Transverse colon (tissue), 4 donors: Measurements from ENCODE around the gene TLK2. TPM values are rescaled to one million over a fixed set of nuclear protein-coding genes. Genes with fewer than 3 reads are reported as not detected.

Experiments used
- DNase-seq: peaks from one replicate; pipeline ENCODE4 v3.0.0-alpha.2; 2019
- H3K27ac ChIP-seq, 4 donors: fragments of 200-600 bp; sonication (generic); 2 replicates each; pipeline ENCODE4 v1.5.1; 2016 to 2018; ENCODE audit warnings: inconsistent platforms in 4 of 4
- H3K27me3 ChIP-seq: fragments of 200-600 bp; sonication (generic); 2 replicates; pipeline ENCODE4 v1.5.1; 2017; ENCODE audit warnings: inconsistent platforms
- H3K36me3 ChIP-seq, 4 donors: fragments of 200-600 bp; sonication (generic); 2 replicates each; pipeline ENCODE4 v1.5.1; 2017 to 2019; ENCODE audit warnings: inconsistent platforms in 4 of 4
- H3K4me1 ChIP-seq, 4 donors: fragments of 200-600 bp; sonication (generic); 2 replicates each; pipeline ENCODE4 v1.5.1; 2017 to 2020; ENCODE audit warnings: inconsistent platforms in 4 of 4
- H3K4me3 ChIP-seq, 4 donors: fragments of 200-600 bp; sonication (generic); 1 replicate in 1 of 4; 2 replicates in 3 of 4; pipeline versions ENCODE4 v1.5.1 to v1.6.1; 2017 to 2019; ENCODE audit warnings: inconsistent platforms in 4 of 4
- H3K9me3 ChIP-seq, 2 donors: fragments of 200-600 bp; sonication (generic); 2 replicates each; pipeline ENCODE4 v1.5.1; 2017 to 2019; ENCODE audit warnings: inconsistent platforms in 2 of 2
- EP300 ChIP-seq: sonication (generic); formaldehyde crosslinking; IDR thresholded peaks from one replicate; pipeline ENCODE4 v1.6.1; 2017; ENCODE audit warnings: antibody characterized with exemption, low read depth
- POLR2A ChIP-seq: fragments of 450-650 bp; IDR thresholded peaks from one replicate; pipeline ENCODE4 v1.6.1; 2016; ENCODE audit warnings: antibody characterized with exemption, mild to moderate bottlenecking, moderate library complexity
- POLR2AphosphoS5 ChIP-seq, 3 donors: sonication (generic); formaldehyde crosslinking; IDR thresholded peaks; one replicate each; pipeline ENCODE4 v1.6.1; 2016; ENCODE audit warnings: antibody characterized with exemption in 3 of 3
- whole genome bisulfite sequencing, 2 donors: methylation state at CpG; one replicate each; pipeline ENCODE4 v1.1.5; 2018; ENCODE audit warnings: low coverage in 1 of 2; 5-methylcytosine and 5-hydroxymethylcytosine counted together
- in situ Hi-C, 4 donors: fragments of 200-750 bp; cut with MboI; loops; one replicate each; pipeline versions ENCODE4 v1.15.0 to v1.15.1; 2017; ENCODE audit warnings: low sequenced_read_pairs in 3 of 4, low pct_ligation_motif_present in 1 of 4, low pct_unique_long_range_greater_than_20kb in 1 of 4
- intact Hi-C: fragments of 100-400 bp; cut with DNase I; formaldehyde crosslinking; loops from one replicate; pipeline ENCODE4 v1.15.1; 2023; ENCODE audit warnings: low total_unique reads
- total RNA-seq, 4 donors: library from RNA; depleted of rRNA; stranded (reverse); fragments of >200 nt; gene quantifications; one replicate each; pipeline ENCODE4 v1.1.0, GENCODE V29; 2016
- TF ChIP-seq, protein P1 (sequence below), 5 experiments: fragments of 200-600 bp in 3 of 5; fragments of 450-650 bp in 2 of 5; sonication (generic) in 3 of 5; IDR thresholded peaks; 1 replicate in 2 of 5; 2 replicates in 3 of 5; pipeline ENCODE4 v1.5.1; 2016 to 2017; ENCODE audit warnings: antibody characterized with exemption in 5 of 5, inconsistent platforms in 3 of 5, mild to moderate bottlenecking in 2 of 5, moderate library complexity in 1 of 5

Gene TLK2
- total RNA-seq, 4 donors from 2014 or later, result 36.6 to 146 (median 46.7) TPM

DNA sequence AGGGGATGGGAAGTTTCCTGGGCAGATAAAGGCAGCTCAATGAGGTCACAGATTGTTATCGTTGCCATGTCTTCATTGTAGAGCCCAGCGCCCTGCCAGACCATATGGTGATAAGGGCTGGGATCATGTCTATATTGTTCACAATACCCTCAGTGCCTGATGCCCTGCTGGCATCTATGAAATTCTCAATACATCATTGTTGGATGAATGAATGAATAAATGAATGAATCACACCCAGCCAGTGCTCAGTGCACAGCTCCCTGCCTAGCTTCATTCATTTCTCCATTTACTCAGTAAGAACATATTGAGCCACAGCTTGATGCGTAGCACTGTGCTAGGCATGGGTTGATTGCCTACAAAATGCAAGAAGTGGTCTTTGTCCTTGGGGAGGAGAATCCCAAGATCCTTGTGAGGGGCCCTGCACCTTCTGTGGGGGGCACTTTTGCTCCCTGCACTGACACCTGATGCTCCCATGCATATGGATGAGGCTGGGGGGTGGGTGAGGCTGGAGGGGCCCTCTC, 178.6 kb downstream of the TLK2 start:
- in situ Hi-C loops, result no loop called here
- TF ChIP-seq POLR2AphosphoS5 (IDR thresholded peaks at IDR 0.05) (no peak), POLR2A (no peak), EP300 (no peak)
- TF ChIP-seq, protein P1, sequence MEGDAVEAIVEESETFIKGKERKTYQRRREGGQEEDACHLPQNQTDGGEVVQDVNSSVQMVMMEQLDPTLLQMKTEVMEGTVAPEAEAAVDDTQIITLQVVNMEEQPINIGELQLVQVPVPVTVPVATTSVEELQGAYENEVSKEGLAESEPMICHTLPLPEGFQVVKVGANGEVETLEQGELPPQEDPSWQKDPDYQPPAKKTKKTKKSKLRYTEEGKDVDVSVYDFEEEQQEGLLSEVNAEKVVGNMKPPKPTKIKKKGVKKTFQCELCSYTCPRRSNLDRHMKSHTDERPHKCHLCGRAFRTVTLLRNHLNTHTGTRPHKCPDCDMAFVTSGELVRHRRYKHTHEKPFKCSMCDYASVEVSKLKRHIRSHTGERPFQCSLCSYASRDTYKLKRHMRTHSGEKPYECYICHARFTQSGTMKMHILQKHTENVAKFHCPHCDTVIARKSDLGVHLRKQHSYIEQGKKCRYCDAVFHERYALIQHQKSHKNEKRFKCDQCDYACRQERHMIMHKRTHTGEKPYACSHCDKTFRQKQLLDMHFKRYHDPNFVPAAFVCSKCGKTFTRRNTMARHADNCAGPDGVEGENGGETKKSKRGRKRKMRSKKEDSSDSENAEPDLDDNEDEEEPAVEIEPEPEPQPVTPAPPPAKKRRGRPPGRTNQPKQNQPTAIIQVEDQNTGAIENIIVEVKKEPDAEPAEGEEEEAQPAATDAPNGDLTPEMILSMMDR (IDR thresholded peaks at IDR 0.05), result no peak
- peaks cover 14 to 24% (median 19%) of the 10 kb centered on the region in 4 donors for H3K4me1 ChIP-seq
- WGBS, 2 donors, result 90 to 100% methylated on average over 1 to 3 of the region's 3 CpGs
- H3K27ac ChIP-seq, result no peak overlapping the region
- H3K4me3 ChIP-seq, result no peak overlapping the region
- no peaks in the 10 kb centered on the region for H3K9me3 ChIP-seq
- no peaks in the 10 kb centered on the region for H3K36me3 ChIP-seq
- no peak for DNase-seq
- intact Hi-C loops, result no loop called here
- H3K27me3 ChIP-seq, result no peaks in the 10 kb centered on the region

DNA sequence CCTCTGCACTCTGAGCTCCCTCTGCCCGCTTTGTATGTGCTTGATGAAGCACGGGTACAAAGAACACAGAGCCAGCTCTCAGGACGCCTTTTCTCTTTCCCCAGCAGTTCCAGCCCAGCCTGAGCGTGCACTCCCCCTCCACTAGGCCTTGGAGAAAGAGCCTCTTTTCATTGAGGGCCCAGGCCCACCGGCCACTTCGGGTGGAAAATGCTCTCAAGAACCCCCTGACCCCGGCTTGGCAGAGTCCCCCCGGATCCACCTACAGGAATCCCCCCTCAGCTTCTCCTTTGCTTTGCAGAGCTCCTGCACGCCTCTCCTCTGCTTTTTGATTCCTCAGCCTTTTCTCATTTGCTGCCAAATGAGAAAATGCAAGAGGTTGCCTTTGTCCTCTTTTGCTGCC, 179.1 kb downstream of the TLK2 start:
- Histone ChIP-seq H3K4me1 (peaks cover 12 to 19% (median 15%) of the 10 kb centered on the region in 4 donors), H3K4me3 (no peak overlapping the region), H3K9me3 (no peaks in the 10 kb centered on the region), H3K36me3 (no peaks in the 10 kb centered on the region), H3K27ac (no peak overlapping the region), H3K27me3 (no peaks in the 10 kb centered on the region)
- TF ChIP-seq, protein P1 (IDR thresholded peaks at IDR 0.05), result no peak
- TF ChIP-seq EP300 (no peak), POLR2A (no peak), POLR2AphosphoS5 (IDR thresholded peaks at IDR 0.05) (no peak)
- in situ Hi-C loops, result no loop called here
- no peak for DNase-seq
- intact Hi-C loops, result no loop called here
- WGBS, 2 donors, result 92% methylated on average over 9 of the region's 9 CpGs; no CpG with 5 or more reads in 1 of the 2 donors

DNA sequence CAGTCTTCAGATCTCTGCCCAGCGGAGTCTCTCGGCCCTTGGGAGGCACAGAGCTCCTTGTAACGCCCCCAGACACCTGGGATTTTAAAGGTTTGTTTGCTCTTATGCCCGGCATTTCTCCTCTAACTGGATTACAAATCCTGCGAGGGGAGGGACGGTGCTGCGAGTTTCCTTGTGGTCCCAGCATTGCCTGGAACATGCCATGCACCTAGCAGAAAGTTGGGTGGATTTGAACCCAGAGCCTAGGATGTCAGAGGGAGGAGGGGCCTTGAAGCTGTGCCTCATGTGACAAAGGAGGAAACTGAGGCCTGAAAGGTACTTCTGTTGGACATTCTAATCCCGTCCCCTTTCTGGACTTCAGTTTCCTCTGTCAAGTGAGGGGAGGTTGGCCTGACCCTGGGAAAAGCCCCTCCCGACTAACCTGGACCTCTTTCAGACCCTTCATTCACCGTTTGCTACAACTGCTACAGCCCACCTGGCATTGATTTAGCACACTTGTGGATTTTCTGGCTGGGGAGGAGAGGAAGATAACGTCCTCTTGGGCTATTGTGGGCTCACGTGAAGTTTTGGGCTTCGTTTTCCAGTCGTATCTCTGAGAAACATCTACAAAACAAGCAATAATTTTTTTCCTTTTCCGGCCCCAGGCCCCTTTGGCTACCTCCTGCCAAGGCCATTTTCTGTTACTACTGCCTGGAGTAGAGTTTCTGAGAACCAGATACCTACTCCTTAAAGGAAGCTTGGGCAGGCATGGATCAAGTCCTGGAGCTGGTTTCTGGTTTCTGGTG, 179.7 kb downstream of the TLK2 start:
- no peak for TF ChIP-seq POLR2AphosphoS5 (IDR thresholded peaks at IDR 0.05)
- TF ChIP-seq, protein P1 (IDR thresholded peaks at IDR 0.05), result no peak
- no peak for TF ChIP-seq POLR2A
- no peak for TF ChIP-seq EP300
- Histone ChIP-seq H3K36me3 (no peaks in the 10 kb centered on the region), H3K9me3 (no peaks in the 10 kb centered on the region), H3K27me3 (no peaks in the 10 kb centered on the region), H3K27ac (no peak overlapping the region), H3K4me3 (no peak overlapping the region), H3K4me1 (peaks cover 6 to 13% (median 8%) of the 10 kb centered on the region in 4 donors)
- in situ Hi-C loops, result no loop called here
- 84% methylated on average over 15 of the region's 15 CpGs; no CpG with 5 or more reads in 1 of the 2 donors for WGBS, 2 donors
- intact Hi-C loops, result no loop called here
- DNase-seq, result no peak

DNA sequence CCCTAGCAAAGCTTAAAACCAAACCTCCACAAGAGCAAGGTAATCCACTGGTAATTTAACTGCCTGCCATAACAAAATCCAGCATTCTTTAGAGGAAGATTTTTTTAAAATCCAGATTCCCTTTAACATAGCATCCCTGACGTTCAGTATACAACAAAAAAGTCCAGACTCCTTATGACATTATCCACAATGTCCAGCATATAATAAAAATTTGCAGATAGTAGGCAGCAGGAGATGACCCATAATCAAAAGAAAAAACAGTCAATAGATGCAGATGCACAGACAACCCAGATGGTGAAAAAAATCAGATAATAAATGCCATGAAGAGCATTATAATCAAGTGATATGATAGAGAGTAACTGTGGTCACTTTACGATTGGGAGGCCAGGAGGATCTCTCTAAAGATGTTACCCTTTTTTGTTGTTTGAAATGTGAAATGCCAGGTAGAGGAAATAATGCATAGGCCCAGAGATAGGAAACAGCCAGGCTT, 182.0 kb downstream of the TLK2 start:
- Histone ChIP-seq H3K27me3 (no peaks in the 10 kb centered on the region), H3K27ac (no peak overlapping the region), H3K36me3 (no peaks in the 10 kb centered on the region), H3K9me3 (no peaks in the 10 kb centered on the region), H3K4me3 (no peak overlapping the region), H3K4me1 (no peaks in the 10 kb centered on the region)
- WGBS, 2 donors, result 89 to 93% methylated on average over 2 of the region's 2 CpGs
- TF ChIP-seq POLR2AphosphoS5 (IDR thresholded peaks at IDR 0.05) (no peak), EP300 (no peak), POLR2A (no peak)
- TF ChIP-seq, protein P1 (IDR thresholded peaks at IDR 0.05), result no peak
- in situ Hi-C loops, result no loop called here
- intact Hi-C loops, result no loop called here
- no peak for DNase-seq
